Stimulated activated naive B cell treated with anti-CD40 and anti-IgM and Interleukin-4, amounts not matched to agents 10 μg/mL and 1 μg/mL and 100 μg/mL, for 72 hours (primary cell): ENCODE measurements around the gene NCEH1.
"Not testable (repeated sequence)": the region's sequence is repeated elsewhere in the genome, so short reads cannot be mapped to it uniquely, and the experiment has no call there.

ENCODE experiments used
- ATAC-seq, 2 donors: fragments of 150-1000 bp; cut with Tn5 transposase; replicated peaks; 2 replicates each; pipeline ENCODE4 v1.10.0; 2021; ENCODE audit warnings: moderate library complexity in 1 of 2
- DNase-seq: peaks from one replicate; pipeline ENCODE4 v3.0.0; 2021
- H3K27ac Mint-ChIP-seq: one replicate; pipeline ENCODE4 v1.8.0; 2022; ENCODE audit warnings: mild to moderate bottlenecking, mixed read lengths
- H3K27me3 Mint-ChIP-seq, 2 donors: one replicate each; pipeline ENCODE4 v1.8.0; 2022; ENCODE audit warnings: mixed read lengths in 2 of 2
- H3K36me3 Mint-ChIP-seq, 2 donors: one replicate each; pipeline ENCODE4 v1.8.0; 2022; ENCODE audit warnings: mixed read lengths in 2 of 2, mild to moderate bottlenecking in 1 of 2
- H3K4me1 Mint-ChIP-seq, 2 donors: one replicate each; pipeline ENCODE4 v1.8.0; 2022; ENCODE audit warnings: mixed read lengths in 2 of 2, mild to moderate bottlenecking in 1 of 2
- H3K4me3 Mint-ChIP-seq, 2 donors: one replicate each; pipeline ENCODE4 v1.8.0; 2022; ENCODE audit warnings: mild to moderate bottlenecking in 2 of 2, mixed read lengths in 2 of 2, moderate library complexity in 1 of 2
- H3K9me3 Mint-ChIP-seq, 2 donors: one replicate each; pipeline ENCODE4 v1.8.0; 2022; ENCODE audit warnings: mixed read lengths in 2 of 2, mild to moderate bottlenecking in 1 of 2

NCEH1 gene

DNA sequence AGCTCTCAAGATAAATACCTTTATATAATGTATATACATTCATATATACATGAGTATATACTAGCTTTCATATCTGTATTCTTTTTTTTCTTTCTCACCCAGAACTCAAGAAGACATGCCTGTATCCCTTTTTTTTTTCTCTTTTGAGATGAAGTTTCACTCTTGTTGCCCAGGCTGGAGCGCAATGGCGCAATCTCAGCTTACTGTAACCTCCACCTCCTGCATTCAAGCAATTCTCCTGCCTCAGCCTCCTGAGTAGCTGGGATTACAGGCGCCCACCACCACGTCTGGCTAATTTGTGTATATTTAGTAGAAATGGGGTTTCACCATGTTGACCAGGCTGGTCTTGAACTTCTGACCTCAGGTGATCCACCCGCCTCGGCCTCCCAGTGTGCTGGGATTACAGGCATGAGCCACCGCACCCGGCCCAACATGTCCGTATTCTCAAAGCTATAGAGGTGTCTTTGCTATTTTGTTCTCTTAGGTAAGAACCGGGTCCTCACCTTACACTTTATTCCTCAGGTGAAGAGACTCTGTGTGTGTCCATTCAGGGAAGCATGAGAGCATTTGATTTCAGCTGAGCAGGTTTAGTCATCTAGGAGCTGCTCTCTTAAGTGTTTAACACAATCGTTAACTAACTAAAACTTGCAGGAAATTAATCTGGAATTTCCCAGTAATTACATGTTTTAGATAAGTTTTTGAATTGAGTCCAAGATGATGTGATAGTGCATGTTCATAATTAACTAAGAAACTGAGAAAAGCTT, 115.8 kb downstream of the NCEH1 start:
- not testable (repeated sequence) for DNase-seq, H3K27ac Mint-ChIP-seq, H3K4me3 Mint-ChIP-seq, H3K27me3 Mint-ChIP-seq, ATAC-seq
- Mint-ChIP-seq H3K9me3 (peaks cover 13 to 15% of the 10 kb centered on the region in 2 donors), H3K4me1 (peaks cover 30 to 56% of the 10 kb centered on the region in 2 donors), H3K36me3 (peaks cover 10 to 16% of the 10 kb centered on the region in 2 donors)

DNA sequence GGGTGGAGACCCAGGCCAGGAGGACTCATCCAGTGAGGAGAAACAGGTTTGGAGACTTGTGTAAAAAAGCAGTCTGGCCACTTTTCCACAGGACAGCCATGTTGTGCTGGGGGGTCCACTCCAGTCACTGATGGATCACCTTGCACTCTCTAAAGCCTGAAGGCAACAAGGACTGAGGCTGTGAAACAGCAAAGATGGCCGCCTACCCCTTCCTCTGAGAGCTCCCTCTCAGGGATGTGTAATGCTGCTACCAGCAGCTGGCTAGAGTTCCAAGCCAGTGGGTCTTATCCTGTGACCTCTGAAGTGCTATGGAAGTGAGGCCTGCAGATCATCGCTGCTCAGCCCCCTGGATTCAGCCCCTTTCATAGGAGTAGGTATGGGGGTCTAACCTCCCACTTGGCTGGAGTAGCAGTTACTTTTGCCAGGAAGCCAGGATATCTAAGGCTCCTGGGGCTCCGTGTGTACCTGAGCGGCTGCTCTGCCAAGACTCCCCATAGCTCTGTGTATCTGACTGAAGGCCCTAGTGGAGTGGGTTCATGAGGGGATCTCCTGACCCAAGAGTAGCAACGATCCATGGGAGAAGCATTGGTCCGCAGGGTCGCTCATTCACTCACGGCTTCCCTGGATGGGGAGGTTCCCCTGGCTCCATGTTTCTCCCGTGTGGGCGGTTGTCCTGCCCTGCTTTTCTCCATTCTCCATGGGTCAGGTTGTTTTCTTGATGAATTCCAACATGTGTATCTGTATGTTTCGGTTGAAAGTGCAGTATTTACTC, 117.8 kb downstream of the NCEH1 start:
- Mint-ChIP-seq H3K27me3 (no peaks in the 10 kb centered on the region), H3K4me1 (peaks cover 30 to 56% of the 10 kb centered on the region in 2 donors), H3K36me3 (peaks cover 14 to 21% of the 10 kb centered on the region in 2 donors), H3K27ac (no peak overlapping the region), H3K9me3 (peaks cover 19 to 20% of the 10 kb centered on the region in 2 donors), H3K4me3 (no peak overlapping the region)
- DNase-seq (no peak), ATAC-seq (peak in 1 of 2 donors; percentile 16)

DNA sequence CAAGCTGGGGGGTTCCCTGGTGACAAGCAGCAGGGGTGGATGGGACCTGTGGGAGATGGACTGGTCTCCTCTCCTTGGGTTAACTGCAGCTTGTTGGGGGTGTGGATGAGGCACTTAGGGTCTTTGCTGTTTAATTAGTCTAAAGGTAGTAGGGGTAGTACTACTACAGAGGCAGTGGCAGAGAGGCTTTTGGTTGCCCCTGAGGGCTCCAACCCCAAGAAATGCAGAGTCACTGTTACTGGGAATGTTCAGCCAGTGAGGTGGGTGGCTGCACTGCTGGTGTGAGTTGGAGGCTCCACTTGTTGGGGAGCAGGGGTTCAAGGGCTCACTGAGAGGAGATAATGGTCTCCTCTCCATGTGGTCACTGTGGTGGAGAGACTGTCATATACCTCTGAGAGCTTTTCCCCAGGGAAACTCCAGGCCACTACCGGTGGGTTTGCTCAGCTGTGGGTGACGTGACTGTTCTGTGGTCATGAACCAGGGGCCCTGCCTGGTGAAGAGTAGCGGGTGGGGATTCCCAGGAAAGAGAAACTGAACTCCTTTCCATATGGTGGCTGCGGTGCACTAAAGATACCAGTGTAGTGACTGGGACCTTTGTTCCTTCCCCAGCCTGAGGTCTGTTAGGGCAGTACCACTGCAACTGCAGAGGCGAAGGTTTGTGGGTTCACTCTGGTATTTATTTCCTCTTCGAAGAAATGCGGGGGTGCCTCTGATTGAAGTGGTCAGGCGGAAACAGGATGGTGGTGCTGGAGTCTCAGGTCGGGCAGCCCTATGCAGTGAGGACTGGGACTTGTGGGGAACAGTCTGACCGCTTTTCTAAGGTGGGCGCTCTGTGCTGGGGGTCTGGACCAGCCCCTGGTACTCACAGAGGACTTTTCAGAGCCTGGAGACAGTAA, 118.7 kb downstream of the NCEH1 start:
- peak; percentile 93 for DNase-seq
- Mint-ChIP-seq H3K36me3 (peaks cover 14 to 21% of the 10 kb centered on the region in 2 donors), H3K4me1 (peaks cover 30 to 56% of the 10 kb centered on the region in 2 donors), H3K27me3 (no peaks in the 10 kb centered on the region), H3K4me3 (peak overlapping the region; percentile 54 to 60), H3K27ac (peak overlapping the region; percentile 84), H3K9me3 (peaks cover 19 to 20% of the 10 kb centered on the region in 2 donors)
- peak; percentile 95 for ATAC-seq

DNA sequence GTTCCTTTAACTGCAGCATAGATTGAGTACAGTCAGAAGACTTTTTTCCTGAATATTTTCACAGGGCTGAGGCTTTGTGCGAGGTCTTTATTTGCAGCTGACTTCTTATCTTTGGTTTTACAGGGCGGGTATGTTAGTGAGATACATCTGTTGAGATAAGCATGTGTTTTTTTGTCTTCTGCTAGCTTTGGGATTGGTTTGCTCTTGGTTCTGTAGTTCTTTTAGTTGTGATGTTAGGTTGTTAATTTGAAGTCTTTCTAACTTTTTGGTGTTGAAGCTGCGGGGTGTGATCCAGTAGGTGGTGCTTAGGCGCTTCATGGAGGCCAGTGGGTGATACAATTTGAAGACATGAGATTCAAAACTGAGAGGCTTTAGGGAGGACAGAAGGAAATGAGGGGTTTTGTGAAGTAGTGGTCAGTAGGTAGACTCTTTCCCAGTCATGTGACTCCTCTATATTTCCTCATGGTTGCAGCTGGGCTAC, 119.7 kb downstream of the NCEH1 start:
- H3K4me3 Mint-ChIP-seq: no peak overlapping the region
- peaks cover 14 to 21% of the 10 kb centered on the region in 2 donors for H3K36me3 Mint-ChIP-seq
- H3K9me3 Mint-ChIP-seq: peaks cover 19 to 20% of the 10 kb centered on the region in 2 donors
- no peak for DNase-seq
- no peak for ATAC-seq
- H3K27me3 Mint-ChIP-seq: no peaks in the 10 kb centered on the region
- H3K4me1 Mint-ChIP-seq: peaks cover 28 to 58% of the 10 kb centered on the region in 2 donors
- H3K27ac Mint-ChIP-seq: peak overlapping the region; percentile 56

DNA sequence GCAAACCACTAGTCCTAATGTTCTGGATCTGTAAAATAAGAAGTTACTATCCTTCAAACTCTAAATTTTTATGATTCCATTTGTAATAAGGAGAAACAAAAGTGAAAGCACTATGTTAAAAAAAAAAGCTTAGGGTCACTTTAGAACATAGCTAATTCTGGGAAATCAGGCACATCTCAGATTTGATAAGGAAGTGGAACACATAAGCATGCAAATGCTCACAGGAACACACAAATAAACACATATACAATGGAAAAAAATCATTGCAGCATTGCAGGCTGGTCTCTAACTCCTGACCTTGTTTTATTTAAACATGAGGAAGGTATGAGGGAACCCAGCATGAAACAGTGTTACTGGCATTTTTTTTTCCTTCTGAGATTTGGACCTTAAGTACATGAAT, 124.4 kb downstream of the NCEH1 start:
- no peak for ATAC-seq
- no peak for DNase-seq

DNA sequence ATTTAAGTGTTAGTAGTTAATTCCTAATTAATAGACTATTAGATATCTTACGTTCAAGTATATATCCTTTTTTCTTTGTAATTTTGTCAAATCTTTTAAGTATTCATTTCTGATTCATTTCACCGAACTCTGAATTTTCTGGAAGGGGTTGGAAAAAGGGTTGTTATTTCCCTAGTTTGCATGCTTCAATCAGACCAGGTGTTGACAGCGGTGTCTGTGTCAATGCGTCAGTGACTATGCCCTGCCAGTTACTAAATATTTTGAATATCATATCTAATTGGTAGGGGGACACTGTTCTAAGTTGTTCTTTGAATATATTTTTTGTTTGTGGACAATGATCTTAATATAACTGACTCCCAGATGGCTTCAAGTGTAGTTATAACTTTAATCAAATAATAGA, 124.9 kb downstream of the NCEH1 start:
- H3K4me3 Mint-ChIP-seq: no peak overlapping the region
- peaks cover 11 to 13% of the 10 kb centered on the region in 2 donors for H3K36me3 Mint-ChIP-seq
- no peaks in the 10 kb centered on the region for H3K27me3 Mint-ChIP-seq
- peaks cover 13 to 18% of the 10 kb centered on the region in 2 donors for H3K4me1 Mint-ChIP-seq
- DNase-seq (no peak), ATAC-seq (no peak)
- H3K27ac Mint-ChIP-seq: no peak overlapping the region
- peaks cover 14% of the 10 kb centered on the region in 2 donors for H3K9me3 Mint-ChIP-seq

More for the DNA sequence above, 124.4 kb downstream of the NCEH1 start:
- H3K4me3 Mint-ChIP-seq: no peak overlapping the region
- peaks cover 14 to 17% of the 10 kb centered on the region in 2 donors for H3K36me3 Mint-ChIP-seq
- H3K9me3 Mint-ChIP-seq: peaks cover 17 to 19% of the 10 kb centered on the region in 2 donors
- H3K27ac Mint-ChIP-seq: no peak overlapping the region
- H3K4me1 Mint-ChIP-seq: peaks cover 15 to 18% of the 10 kb centered on the region in 2 donors
- H3K27me3 Mint-ChIP-seq: no peaks in the 10 kb centered on the region

DNA sequence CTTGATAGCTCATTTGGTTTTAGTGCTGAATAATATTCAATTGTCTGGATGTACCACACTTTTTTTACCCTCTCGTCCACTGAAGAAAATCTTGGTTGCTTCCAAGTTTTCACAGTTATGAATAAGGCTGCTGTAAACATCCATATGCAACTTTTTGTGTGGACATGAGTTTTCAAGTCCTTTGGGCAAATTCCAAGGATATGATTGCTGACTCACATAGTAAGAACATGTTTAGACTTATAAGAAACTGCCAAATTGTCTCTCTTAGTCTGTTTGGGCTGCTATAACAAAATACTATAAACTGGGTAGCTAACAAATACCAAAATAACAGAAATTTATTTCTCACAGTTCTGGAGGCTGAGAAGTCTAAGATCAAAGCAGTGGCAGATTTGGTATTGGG, 128.2 kb downstream of the NCEH1 start:
- ATAC-seq (no peak), DNase-seq (no peak)
- Mint-ChIP-seq H3K27ac (no peak overlapping the region), H3K9me3 (no peaks in the 10 kb centered on the region), H3K27me3 (no peaks in the 10 kb centered on the region), H3K4me1 (peaks cover 32 to 42% of the 10 kb centered on the region in 2 donors), H3K36me3 (no peaks in the 10 kb centered on the region), H3K4me3 (no peak overlapping the region)

DNA sequence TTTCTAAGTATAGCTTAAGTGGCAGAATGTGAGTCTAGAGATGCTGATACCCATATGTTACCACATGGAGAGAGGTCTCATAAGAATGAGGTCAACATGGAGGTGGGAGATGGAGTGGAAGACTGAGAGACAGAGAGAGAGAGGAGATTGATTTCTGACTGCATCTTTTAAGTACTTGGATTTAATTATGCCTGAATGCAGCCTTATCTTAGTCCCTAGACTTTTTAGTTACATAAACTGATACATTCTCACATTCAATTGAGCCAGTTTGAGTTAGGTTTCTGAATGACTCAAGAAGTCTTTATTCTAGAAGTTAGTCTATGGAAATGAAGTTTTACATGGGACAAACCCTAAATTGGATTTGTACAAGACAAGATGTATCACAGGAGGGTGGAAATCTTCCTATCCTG, 129.1 kb downstream of the NCEH1 start:
- no peaks in the 10 kb centered on the region for H3K9me3 Mint-ChIP-seq
- ATAC-seq (no peak), DNase-seq (no peak)
- H3K4me3 Mint-ChIP-seq: no peak overlapping the region
- peaks cover 33 to 46% of the 10 kb centered on the region in 2 donors for H3K4me1 Mint-ChIP-seq
- no peaks in the 10 kb centered on the region for H3K36me3 Mint-ChIP-seq
- no peak overlapping the region for H3K27ac Mint-ChIP-seq
- H3K27me3 Mint-ChIP-seq: no peaks in the 10 kb centered on the region

DNA sequence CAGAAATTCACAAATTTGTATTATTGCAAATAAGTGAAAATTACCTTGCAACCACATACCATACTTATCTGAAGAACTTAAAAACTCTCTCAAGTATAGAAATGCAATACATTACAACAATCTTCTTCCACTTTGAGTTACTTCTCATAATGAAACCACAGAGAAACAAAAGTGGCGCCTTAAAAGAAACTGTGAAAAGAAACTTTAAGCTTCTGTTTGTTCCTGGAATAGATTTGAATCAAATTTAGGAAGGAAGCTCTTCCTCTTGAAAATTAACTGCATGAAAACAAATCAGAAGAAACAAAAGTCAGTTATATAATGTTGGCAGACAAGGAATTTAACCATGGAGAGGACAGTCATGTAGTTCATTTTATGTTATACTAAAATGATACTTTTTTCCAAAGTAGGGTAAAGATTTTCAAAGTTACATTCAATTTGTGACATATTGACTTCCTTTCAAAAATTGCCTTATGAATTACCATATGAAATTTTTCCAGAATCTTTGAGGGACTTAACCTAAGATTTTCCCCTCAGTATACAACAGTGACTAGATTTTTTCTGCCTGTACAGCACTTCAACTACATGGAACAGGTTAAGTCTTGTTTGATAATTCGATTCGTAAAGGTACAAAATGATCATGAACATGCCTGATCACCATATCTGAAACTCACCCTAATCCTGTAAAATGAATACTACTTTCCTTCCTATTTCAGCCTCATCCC, 130.0 kb downstream of the NCEH1 start:
- peak; percentile 53 to 73 for ATAC-seq
- peak overlapping the region in 1 of 2 donors; percentile 31 for H3K4me3 Mint-ChIP-seq

More for the DNA sequence above, 130.0 kb downstream of the NCEH1 start:
- DNase-seq: no peak
- no peaks in the 10 kb centered on the region for H3K36me3 Mint-ChIP-seq
- H3K4me1 Mint-ChIP-seq: peaks cover 33 to 42% of the 10 kb centered on the region in 2 donors
- H3K9me3 Mint-ChIP-seq: no peaks in the 10 kb centered on the region
- no peaks in the 10 kb centered on the region for H3K27me3 Mint-ChIP-seq
- no peak overlapping the region for H3K27ac Mint-ChIP-seq
